Measurements from ENCODE around the gene DBR1.

Gene DBR1

GRCh38 chr3:138136201-138136600 lies 38.5 kb downstream of the DBR1 start:
- Histone ChIP-seq H3K79me2 (ENCODE audit: control insufficient read depth, insufficient read depth, low read length) (no peaks in the 10 kb centered on the region), H3K27ac (ENCODE audit: low read depth, low read length) (no peak overlapping the region), H3K79me1 (ENCODE audit: low read length) (no peaks in the 10 kb centered on the region), H3K27me3 (ENCODE audit: insufficient read depth, low read length, poor library complexity) (no peaks in the 10 kb centered on the region), H3K4me2 (ENCODE audit: low read length) (no peak overlapping the region), H3K23ac (ENCODE audit: low read length) (no peak overlapping the region), H2BK5ac (ENCODE audit: low read length) (no peak overlapping the region), H3K4ac (ENCODE audit: low read depth, low read length) (no peak overlapping the region), H3K4me3 (ENCODE audit: low read length) (no peak overlapping the region), H3K18ac (ENCODE audit: low read length) (no peak overlapping the region), H3K9ac (ENCODE audit: low read length) (no peak overlapping the region), H2BK120ac (ENCODE audit: low read depth, low read length) (no peak overlapping the region), H3K4me1 (ENCODE audit: control insufficient read depth, low read depth, low read length) (peaks cover 2% of the 10 kb centered on the region), H2AK5ac (ENCODE audit: low read length) (no peak overlapping the region), H3K36me3 (ENCODE audit: control insufficient read depth, insufficient read depth, low read length) (no peaks in the 10 kb centered on the region), H2BK15ac (replicated peaks; ENCODE audit: low read depth) (no peak overlapping the region), H4K8ac (ENCODE audit: low read depth, low read length) (no peak overlapping the region), H3K56ac (ENCODE audit: low read length) (no peak overlapping the region), H4K5ac (ENCODE audit: low read length) (no peak overlapping the region)
- no CpG with 5 or more reads among the region's 3 CpGs for WGBS (ENCODE audit: extremely low coverage, insufficient coverage, low lambda C conversion rate)
- DNase-seq: no peak

GRCh38 chr3:138135833-138136194 lies 38.9 kb downstream of the DBR1 start:
- no peak overlapping the region for H3K23ac ChIP-seq (ENCODE audit: low read length)
- no peak overlapping the region for H2BK15ac ChIP-seq (replicated peaks; ENCODE audit: low read depth)
- no peak overlapping the region for H4K5ac ChIP-seq (ENCODE audit: low read length)
- H3K9ac ChIP-seq (ENCODE audit: low read length): no peak overlapping the region
- H3K79me1 ChIP-seq (ENCODE audit: low read length): no peaks in the 10 kb centered on the region
- H4K8ac ChIP-seq (ENCODE audit: low read depth, low read length): no peak overlapping the region
- H3K4me1 ChIP-seq (ENCODE audit: control insufficient read depth, low read depth, low read length): peaks cover 2% of the 10 kb centered on the region
- no peak for DNase-seq
- H3K79me2 ChIP-seq (ENCODE audit: control insufficient read depth, insufficient read depth, low read length): no peaks in the 10 kb centered on the region
- no peak overlapping the region for H2AK5ac ChIP-seq (ENCODE audit: low read length)
- H3K4me3 ChIP-seq (ENCODE audit: low read length): no peak overlapping the region
- no peaks in the 10 kb centered on the region for H3K36me3 ChIP-seq (ENCODE audit: control insufficient read depth, insufficient read depth, low read length)
- H3K27ac ChIP-seq (ENCODE audit: low read depth, low read length): no peak overlapping the region
- H3K56ac ChIP-seq (ENCODE audit: low read length): no peak overlapping the region
- no peaks in the 10 kb centered on the region for H3K27me3 ChIP-seq (ENCODE audit: insufficient read depth, low read length, poor library complexity)
- H2BK120ac ChIP-seq (ENCODE audit: low read depth, low read length): no peak overlapping the region
- H3K18ac ChIP-seq (ENCODE audit: low read length): no peak overlapping the region
- no CpG with 5 or more reads among the region's 2 CpGs for WGBS (ENCODE audit: extremely low coverage, insufficient coverage, low lambda C conversion rate)
- H2BK5ac ChIP-seq (ENCODE audit: low read length): no peak overlapping the region
- H3K4ac ChIP-seq (ENCODE audit: low read depth, low read length): no peak overlapping the region
- H3K4me2 ChIP-seq (ENCODE audit: low read length): no peak overlapping the region

GRCh38 chr3:138135146-138135832 lies 39.4 kb downstream of the DBR1 start:
- Histone ChIP-seq H3K23ac (ENCODE audit: low read length) (no peak overlapping the region), H3K4me3 (ENCODE audit: low read length) (no peak overlapping the region), H2AK5ac (ENCODE audit: low read length) (no peak overlapping the region), H2BK5ac (ENCODE audit: low read length) (no peak overlapping the region), H4K8ac (ENCODE audit: low read depth, low read length) (no peak overlapping the region), H3K4me1 (ENCODE audit: control insufficient read depth, low read depth, low read length) (peaks cover 2% of the 10 kb centered on the region), H3K18ac (ENCODE audit: low read length) (no peak overlapping the region), H3K79me2 (ENCODE audit: control insufficient read depth, insufficient read depth, low read length) (no peaks in the 10 kb centered on the region), H3K56ac (ENCODE audit: low read length) (no peak overlapping the region), H3K4ac (ENCODE audit: low read depth, low read length) (no peak overlapping the region), H3K27ac (ENCODE audit: low read depth, low read length) (no peak overlapping the region), H4K5ac (ENCODE audit: low read length) (no peak overlapping the region), H3K79me1 (ENCODE audit: low read length) (no peaks in the 10 kb centered on the region), H2BK120ac (ENCODE audit: low read depth, low read length) (no peak overlapping the region), H3K9ac (ENCODE audit: low read length) (no peak overlapping the region), H3K4me2 (ENCODE audit: low read length) (no peak overlapping the region), H2BK15ac (replicated peaks; ENCODE audit: low read depth) (no peak overlapping the region), H3K36me3 (ENCODE audit: control insufficient read depth, insufficient read depth, low read length) (no peaks in the 10 kb centered on the region), H3K27me3 (ENCODE audit: insufficient read depth, low read length, poor library complexity) (no peaks in the 10 kb centered on the region)
- DNase-seq: no peak
- WGBS (ENCODE audit: extremely low coverage, insufficient coverage, low lambda C conversion rate): no CpG with 5 or more reads among the region's 3 CpGs

- H4K5ac ChIP-seq (ENCODE audit: low read length): no peak within 1 kb of the TSS
- H3K36me3 ChIP-seq (ENCODE audit: control insufficient read depth, insufficient read depth, low read length): no peaks in the 10 kb centered on the region
- no peak within 1 kb of the TSS for H3K4me3 ChIP-seq (ENCODE audit: low read length)
- no peak within 1 kb of the TSS for H3K23ac ChIP-seq (ENCODE audit: low read length)
- no peak within 1 kb of the TSS for H3K4ac ChIP-seq (ENCODE audit: low read depth, low read length)
- no peaks in the 10 kb centered on the region for H3K4me1 ChIP-seq (ENCODE audit: control insufficient read depth, low read depth, low read length)
- no peak within 1 kb of the TSS for H2BK5ac ChIP-seq (ENCODE audit: low read length)
- H3K9ac ChIP-seq (ENCODE audit: low read length): no peak within 1 kb of the TSS
- H3K56ac ChIP-seq (ENCODE audit: low read length): no peak within 1 kb of the TSS
- DNase-seq: no peak
- H2BK120ac ChIP-seq (ENCODE audit: low read depth, low read length): no peak within 1 kb of the TSS
- no peaks in the 10 kb centered on the region for H3K79me2 ChIP-seq (ENCODE audit: control insufficient read depth, insufficient read depth, low read length)
- no peak within 1 kb of the TSS for H3K18ac ChIP-seq (ENCODE audit: low read length)
- no peaks in the 10 kb centered on the region for H3K79me1 ChIP-seq (ENCODE audit: low read length)
- no peak within 1 kb of the TSS for H3K27ac ChIP-seq (ENCODE audit: low read depth, low read length)
- H3K4me2 ChIP-seq (ENCODE audit: low read length): no peak within 1 kb of the TSS
- WGBS (ENCODE audit: extremely low coverage, insufficient coverage, low lambda C conversion rate): no CpG with 5 or more reads among the region's 1 CpG
- no peak within 1 kb of the TSS for H4K8ac ChIP-seq (ENCODE audit: low read depth, low read length)
- no peaks in the 10 kb centered on the region for H3K27me3 ChIP-seq (ENCODE audit: insufficient read depth, low read length, poor library complexity)
- no peak within 1 kb of the TSS for H2AK5ac ChIP-seq (ENCODE audit: low read length)
- no peak within 1 kb of the TSS for H2BK15ac ChIP-seq (replicated peaks; ENCODE audit: low read depth)
Measured at GRCh38 chr3:138132239-138132638, 42.5 kb downstream of the DBR1 start, which contains the start of gene A4GNT. TSS of gene A4GNT (minus strand) at chr3:138132390. CDS start at chr3:138131256, 1,134 bp downstream.

- no CpG with 5 or more reads among the region's 1 CpG for WGBS (ENCODE audit: extremely low coverage, insufficient coverage, low lambda C conversion rate)
- Histone ChIP-seq H3K79me1 (ENCODE audit: low read length) (no peaks in the 10 kb centered on the region), H3K4me2 (ENCODE audit: low read length) (no peak overlapping the region), H2BK5ac (ENCODE audit: low read length) (no peak overlapping the region), H2BK15ac (replicated peaks; ENCODE audit: low read depth) (no peak overlapping the region), H3K23ac (ENCODE audit: low read length) (no peak overlapping the region), H3K79me2 (ENCODE audit: control insufficient read depth, insufficient read depth, low read length) (no peaks in the 10 kb centered on the region), H3K4ac (ENCODE audit: low read depth, low read length) (no peak overlapping the region), H2BK120ac (ENCODE audit: low read depth, low read length) (no peak overlapping the region), H2AK5ac (ENCODE audit: low read length) (no peak overlapping the region), H3K9ac (ENCODE audit: low read length) (no peak overlapping the region), H4K8ac (ENCODE audit: low read depth, low read length) (no peak overlapping the region), H3K56ac (ENCODE audit: low read length) (no peak overlapping the region), H3K4me1 (ENCODE audit: control insufficient read depth, low read depth, low read length) (no peaks in the 10 kb centered on the region), H3K36me3 (ENCODE audit: control insufficient read depth, insufficient read depth, low read length) (no peaks in the 10 kb centered on the region), H4K5ac (ENCODE audit: low read length) (no peak overlapping the region), H3K18ac (ENCODE audit: low read length) (no peak overlapping the region), H3K27me3 (ENCODE audit: insufficient read depth, low read length, poor library complexity) (no peaks in the 10 kb centered on the region), H3K27ac (ENCODE audit: low read depth, low read length) (no peak overlapping the region), H3K4me3 (ENCODE audit: low read length) (no peak overlapping the region)
- DNase-seq: no peak
Measured at GRCh38 chr3:138127636-138128365, 46.9 kb downstream of the DBR1 start.
